Tongue (tissue), 2 donors: ENCODE data around the gene BSN. TPM values are rescaled to one million over a fixed set of nuclear protein-coding genes. Genes with fewer than 3 reads are reported as not detected.
A peak's percentile ranks its signal among the peaks of the same experiment; 100 is the strongest.
"Not testable (repeated sequence)": the region's sequence is repeated elsewhere in the genome, so short reads cannot be mapped to it uniquely, and the experiment has no call there.

ENCODE experiments used
- DNase-seq: peaks from one replicate; pipeline ENCODE4 v3.0.0-alpha.2; 2015
- total RNA-seq: library from RNA; depleted of rRNA; stranded (reverse); fragments of >200 nt; gene quantifications from one replicate; pipeline ENCODE4 v1.2.3, GENCODE V29; 2014

Gene BSN
- total RNA-seq, 1 donor from 2014 or later = 0.82 TPM

DNA sequence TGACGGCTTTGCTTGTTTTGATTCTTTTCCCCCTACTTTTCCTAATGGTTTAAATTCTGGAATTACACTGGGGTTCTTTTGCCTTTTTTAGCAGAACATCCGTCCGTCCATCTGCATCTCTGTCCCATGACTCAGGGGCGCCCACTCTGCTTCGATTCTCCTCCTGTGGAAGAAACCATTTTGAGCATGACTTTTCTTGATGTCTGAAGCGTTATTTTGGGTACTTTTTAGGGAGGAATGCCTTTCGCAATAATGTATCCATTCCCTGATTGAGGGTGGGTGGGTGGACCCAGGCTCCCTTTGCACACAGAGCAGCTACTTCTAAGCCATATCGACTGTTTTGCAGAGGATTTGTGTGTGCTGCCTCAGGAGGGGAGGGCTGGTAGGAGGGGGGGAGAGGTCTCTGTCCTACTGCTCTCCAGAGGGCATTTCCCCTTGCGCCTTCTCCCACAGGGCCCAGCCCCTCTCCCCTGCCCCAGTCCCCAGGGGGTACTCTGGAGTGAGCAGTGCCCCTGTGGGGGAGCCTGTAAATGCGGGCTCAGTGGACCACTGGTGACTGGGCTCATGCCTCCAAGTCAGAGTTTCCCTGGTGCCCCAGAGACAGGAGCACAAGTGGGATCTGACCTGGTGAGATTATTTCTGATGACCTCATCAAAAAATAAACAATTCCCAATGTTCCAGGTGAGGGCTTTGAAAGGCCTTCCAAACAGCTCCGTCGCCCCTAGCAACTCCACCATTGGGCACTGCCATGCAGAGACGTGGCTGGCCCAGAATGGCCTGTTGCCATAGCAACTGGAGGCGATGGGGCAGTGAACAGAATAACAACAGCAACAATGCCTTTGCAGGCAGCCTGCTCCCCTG lies 19.5 kb upstream of the BSN start:
- peak; percentile 37 for DNase-seq

DNA sequence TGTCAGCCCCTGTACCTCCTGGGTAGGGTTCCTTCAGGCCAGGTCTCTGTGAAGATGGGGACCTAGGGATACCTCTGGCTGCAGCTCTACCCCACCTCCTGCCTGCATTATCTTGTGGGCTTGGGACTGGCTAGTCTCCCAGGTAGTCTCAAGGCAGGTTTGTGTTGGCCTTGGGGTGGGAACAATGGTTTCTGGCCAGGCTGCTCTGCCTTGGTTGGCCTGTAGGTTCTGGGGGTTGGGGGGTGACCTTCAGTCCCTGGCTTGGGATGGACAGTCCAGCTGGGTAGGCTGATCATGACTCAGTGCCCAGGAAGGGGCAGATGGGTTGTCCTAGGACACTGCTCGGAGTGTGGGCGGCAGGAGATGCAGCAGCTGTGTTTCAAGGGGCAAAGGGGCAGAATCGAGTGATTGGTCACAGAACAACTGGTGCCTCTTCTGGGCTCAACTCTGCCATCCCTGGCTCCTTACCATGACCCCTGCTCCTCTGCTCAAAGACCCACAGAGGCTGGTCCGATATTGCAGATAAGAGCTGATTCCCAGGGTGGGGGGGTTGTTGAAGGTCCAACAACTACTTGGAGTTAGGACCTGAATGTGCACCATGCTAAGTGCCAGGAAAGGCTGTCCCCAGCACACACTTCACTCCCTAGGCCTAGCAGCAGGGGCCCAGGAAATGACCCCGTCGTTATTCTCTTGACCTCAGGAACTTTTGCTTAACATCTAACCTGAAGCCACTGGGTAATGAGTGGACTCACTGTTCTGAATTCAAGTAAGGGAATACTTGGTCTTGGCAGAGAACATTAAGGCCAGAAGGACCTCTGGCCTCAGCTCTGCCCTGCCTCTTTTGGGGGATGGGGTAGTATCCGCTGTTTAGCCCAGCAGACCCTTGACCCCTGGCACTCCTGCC lies 18.1 kb upstream of the BSN start:
- no peak for DNase-seq

DNA sequence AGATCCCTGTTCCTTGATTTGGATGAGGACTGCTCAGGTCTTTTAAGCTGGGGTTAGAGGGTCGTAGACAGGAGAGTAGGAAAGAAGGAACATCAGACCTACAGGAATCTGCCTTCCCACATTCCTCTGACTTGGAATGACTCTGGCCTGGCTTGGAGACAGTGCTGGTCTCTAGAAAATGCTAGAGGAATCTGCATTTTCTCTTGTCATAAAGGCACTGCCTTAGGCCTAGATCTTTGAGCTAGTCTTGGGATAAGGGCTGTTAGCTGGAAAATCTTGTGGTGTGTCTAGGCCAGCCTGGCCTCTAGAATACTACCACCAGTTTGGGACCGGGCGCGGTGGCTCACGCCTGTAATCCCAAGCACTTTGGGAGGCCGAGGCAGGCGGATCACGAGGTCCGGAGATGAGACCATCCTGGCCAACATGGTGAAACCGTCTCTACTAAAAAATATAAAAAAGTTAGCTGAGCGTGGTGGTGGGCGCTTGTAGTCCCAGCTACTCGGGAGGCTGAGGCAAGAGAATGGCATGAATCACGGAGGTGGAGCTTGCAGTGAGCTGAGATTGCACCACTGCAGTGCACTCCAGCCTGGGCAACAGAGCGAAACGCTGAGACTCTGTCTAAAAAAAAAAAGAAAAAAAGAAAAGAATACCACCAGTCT lies 17.3 kb upstream of the BSN start:
- DNase-seq = no peak

DNA sequence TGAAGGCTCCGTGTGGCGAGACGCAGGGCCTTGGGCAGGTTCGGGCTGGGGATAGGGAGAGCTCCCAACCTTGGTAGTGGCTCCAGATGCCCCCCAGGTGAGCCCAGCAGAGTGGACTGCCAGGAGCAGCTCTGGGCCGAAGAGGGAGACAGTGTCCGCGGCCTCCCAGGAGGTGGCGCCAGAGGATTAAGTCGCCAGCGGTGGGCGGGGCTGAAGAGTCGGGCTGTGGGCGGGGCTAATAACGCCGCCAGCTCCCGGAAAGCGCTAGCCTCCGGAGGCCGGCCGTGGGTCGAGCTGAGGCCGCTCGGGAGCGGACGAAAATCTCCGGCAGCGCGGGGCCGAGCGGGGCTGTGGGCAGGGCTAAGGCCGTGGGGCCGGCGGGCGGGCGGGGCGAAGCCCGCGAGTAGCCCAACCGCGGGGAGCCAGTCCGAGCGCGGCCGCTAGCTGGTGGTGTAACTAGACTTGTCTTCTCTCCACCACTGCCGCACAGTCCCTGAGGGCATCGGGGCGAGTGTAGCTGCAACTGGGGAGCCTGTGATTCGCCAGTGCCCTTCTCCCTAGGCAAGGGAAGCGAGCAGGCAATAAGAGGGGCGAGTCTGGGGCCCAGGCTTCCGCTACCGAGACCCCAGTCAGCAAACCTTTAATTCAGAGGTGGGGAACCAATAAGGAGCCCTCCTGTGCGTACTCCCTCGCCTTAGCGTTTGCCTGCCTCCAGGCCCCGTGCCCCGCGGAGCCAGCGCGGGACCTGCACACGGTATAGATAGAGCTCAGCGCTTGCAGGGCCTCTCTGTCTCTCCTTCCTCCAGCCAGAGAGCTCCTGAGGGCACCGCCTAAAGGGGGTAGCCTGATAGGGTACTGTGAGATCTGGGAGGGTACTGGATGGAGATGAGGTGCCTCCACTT lies 14.4 kb upstream of the BSN start:
- peak; percentile 97 for DNase-seq

DNA sequence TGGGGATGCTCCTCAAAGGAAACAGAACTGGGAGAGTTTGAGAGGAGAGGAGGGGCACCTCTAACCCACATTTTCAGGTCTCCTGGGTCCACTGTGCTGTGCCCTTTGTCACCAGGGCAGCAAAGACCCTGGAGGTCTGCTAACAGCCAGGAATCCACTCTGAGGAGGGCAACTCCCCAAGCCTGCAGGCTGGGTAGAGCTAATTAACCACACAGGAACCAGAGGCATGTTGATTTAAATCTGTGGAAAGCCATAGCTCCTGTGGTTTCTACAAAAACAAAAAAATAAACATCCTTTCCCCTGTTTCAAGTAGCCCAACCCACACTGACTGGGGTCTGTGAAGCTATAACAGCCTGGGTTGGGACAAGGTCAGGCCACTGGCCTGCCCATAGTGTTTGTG lies 2.2 kb upstream of the BSN start:
- DNase-seq = no peak

DNA sequence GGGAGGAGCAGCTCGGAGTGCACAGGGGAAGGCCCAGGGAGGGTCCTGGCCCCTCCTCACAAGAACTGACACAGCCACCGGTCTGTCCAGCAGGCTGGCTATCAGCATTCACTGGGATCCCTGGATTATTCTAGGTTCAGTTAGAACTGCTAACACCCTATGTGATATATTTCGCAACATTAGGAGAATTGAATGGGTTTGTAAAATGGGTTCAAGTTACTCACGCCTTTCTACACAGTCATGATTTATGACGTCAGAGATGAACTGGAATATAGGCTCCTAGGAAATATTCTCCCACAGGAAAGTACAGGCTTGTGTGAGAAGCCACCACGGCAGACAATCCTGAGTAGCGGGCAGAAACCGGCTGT lies 969 bp upstream of the BSN start:
- DNase-seq = no peak

DNA sequence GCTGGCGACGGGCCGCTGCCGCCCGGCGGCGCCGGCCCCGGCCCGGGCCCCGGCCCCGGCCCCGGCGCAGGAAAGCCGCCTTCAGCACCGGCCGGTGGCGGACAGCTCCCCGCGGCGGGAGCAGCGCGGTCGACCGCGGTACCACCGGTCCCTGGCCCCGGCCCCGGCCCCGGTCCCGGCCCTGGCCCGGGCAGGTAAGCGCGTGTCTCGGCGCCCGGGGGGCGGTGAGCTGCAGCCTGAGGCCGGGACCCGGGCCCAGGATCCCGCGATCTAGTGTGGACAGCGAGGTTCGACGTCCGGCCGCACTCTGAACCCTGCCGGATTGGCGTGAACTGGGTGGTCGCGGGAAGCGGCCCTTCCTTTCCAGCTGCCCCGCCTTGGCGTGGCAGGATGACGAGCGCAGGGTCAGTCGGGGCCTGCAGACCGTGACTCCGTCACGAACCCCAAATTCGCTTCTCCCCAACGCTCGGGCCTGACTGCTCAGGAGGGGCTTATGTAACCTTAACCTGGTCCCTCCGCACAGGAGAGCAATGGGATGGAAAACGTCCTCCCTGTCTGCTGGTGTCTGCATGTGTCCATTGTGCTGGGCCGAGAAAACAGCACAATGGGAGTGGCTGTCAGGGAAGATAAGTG lies 472 bp downstream of the BSN start:
- no peak for DNase-seq

DNA sequence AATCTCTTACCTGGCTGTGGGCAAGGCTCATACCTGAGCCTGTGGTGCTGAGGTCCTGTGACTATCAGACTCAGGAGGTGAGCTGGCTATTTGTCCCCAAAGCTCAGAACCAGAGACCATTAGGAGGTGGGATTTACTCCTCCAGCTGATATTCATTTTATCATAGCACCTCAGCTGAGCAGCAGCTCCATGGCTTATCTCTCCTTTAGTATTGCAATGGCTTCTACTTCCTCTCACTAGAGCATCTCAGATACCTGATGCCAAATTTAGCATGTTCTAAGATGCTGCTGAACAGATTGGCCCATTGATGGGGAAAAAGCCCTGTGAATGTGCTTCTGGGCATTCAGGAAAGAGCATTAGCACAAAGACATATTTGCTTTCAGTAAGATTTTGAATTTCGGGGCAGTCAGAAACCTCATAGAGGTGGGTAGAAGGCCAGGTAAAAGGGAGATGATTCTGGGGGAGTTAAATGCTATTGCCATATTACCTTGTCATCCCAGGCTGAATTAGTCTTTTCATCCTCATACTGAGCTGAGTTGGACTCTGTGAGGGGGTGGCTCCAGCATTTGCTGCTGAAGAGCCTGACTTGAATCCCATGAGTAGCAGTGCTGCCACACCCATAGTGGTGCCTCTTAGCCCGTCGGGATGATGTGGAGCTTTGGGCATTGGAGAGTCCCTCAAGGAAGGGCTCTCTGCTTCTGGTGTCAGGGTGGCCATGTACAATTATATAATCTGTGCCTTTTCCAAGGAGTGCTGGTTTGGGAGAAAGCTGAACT lies 2.4 kb downstream of the BSN start:
- no peak for DNase-seq

DNA sequence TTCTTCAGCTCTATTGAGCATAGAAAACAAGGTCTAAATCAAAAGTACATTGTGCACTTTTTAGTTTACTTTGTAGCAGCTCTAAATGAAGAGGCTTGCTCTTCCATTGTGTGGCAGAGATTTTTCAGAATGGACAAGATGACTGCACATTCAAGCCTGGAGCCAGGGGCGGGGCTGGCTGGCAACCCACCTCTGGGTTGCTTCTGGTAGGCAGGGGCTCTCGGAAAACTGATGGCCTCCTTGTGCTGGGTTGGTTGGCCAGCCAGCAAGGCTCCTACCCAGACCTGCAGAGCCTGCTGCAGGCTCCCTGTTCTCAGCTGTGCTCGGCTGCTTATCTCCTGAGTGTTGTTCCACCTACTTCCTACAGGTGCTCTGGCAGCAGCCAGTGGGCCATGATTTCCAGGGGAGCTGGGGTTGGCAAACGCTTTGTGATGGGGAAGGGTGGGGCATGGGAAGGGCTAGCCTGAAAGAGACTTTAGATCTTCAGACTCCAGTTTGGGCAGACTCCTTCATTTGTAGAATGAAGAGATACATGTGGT lies 8.8 kb downstream of the BSN start:
- DNase-seq = no peak

DNA sequence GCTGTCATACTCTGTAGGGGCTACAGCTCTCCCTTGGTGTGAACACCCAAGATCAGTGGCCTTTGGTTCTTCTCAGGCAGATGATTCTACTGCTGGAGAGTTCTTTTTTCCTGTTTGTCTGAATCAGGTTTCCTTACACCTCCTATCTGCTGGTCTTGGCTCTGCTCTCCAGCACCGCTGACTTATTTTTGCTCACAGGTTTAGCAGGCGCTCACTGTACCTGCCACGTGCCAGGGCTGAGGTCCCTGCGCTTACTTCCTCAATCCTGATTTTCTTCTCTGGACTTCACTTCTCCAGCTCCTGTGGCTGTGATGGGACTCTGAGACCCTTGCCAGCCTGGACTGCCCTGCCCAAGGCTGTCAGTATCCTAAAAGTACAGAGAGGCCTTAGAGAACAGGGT lies 9.5 kb downstream of the BSN start:
- DNase-seq = no peak

DNA sequence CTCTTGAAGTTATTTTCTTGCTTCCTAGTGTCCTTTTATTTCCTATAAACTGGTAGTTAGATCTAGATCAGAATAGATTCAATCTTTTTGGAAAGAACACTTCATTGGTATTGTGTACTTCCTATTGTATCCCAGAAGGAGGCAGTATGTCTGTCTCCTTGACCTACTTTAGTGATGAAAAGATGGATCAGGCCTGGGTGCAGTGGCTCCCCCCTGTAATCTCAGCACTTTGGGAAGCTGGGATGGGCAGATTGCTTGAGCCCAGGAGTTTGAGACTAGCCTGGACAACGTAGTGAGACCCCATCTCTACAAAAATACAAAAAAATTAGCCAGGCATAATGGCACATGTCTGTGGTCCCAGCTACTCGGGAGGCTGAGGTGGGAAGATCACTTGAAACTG lies 12.0 kb downstream of the BSN start:
- DNase-seq = no peak

DNA sequence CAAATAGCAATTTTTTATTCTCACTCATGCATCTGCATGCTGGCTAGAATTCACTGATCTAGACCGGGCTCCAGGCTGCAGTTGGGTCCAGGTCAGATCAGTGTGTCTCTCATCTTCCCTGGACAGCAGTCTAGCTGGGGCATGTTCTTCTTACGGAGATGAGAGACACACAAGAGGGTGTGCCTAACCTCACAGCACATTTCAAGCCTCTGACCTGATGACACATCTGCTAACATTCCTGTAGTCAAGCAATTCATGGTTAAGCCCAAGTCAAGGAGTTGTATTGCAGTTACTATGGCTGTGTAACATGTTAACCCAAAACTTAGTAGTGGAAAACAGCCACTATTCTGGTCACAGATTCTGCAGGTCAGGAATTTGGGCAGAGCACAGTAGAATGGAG lies 13.1 kb downstream of the BSN start:
- no peak for DNase-seq

DNA sequence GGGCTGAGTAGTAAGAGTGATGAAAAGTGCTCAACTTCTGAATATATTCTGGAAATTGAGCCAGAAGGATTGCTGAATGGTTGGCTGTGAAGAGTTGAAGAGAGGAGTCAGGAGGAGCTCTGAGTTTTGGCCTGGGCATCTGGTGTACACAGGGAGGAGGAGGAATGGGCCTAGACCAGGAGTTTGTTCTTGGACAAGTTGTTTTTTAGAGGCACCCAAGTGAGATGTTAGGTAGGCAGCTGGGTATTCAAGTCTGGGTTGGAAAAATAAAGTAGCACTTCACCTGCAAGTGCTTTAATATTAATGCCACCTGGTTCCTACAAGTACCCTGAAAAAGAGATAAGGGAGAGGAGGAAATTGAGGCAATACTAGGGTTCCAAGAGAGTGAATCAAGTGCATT lies 14.7 kb downstream of the BSN start:
- no peak for DNase-seq

DNA sequence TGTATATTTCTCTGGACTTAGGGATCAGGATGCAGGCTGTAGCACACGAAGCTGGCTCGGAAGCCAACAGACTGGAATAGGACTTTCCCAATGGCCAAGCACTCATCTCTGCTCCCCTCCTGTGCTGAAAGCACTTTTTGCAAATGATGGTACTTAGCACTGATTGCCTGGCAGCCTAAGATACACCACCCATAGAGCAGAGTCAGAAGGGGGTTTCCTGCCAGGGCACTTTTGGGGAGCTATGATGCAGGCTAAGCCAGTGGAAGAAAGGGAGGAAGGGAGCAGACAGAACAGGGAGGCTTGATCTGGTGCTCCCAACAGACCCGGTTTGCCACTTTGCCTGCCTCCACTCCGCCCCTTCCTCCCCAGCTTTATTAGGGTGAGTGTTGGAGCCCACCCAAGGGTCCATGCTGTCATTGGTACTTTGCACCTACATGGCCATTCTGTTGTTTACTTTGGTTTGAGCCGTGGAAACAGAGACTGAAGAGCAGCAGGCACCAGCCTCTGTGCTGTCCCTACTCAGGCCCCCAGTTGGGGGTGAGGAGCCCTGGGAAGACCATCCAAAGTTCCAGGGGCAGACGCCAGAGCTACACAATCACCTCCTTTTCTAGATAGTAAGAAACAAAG lies 15.9 kb downstream of the BSN start:
- no peak for DNase-seq

DNA sequence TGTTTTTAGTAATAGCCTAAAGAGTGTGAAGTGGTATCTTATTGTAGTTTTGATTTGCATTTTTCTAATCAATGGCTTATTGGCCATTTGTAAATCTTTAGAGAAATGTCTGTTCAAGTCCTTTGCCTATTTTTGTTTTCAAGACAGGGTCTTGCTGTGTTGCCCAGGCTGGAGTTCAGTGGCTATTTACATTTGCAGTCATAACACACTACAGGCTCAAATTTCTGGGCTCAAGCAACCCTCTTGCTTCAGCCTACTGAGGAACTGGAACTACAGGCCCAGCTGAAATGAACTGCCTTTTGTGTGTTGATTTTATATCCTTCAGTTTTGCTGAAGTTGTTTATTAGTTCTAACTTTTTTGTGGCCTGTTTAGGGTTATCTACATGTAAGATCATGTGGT lies 27.9 kb downstream of the BSN start:
- DNase-seq = no peak

DNA sequence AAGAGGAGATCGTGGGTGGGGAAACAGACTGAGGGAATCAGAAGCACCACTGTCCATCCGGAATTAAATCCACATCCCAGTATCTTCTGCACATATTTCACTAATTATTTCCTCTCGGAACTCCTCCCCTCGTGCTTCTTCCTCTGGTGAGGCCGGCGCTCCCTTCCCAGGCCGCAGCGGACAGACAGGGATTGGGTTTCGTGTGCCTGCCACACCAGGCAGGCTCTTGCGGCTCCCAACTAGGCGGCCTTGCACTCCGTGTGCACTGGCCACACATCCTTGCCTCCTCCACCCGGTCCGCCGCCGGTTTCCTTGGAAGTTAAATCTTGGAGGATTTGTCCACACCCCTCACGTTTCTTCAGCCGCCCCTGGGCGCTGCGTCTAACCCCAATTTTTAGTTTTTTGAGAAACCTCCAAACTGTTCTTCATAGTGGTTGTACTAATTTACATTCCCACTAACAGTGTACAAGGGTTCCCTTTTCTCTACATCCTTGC lies 31.0 kb downstream of the BSN start:
- not testable (repeated sequence) for DNase-seq

DNA sequence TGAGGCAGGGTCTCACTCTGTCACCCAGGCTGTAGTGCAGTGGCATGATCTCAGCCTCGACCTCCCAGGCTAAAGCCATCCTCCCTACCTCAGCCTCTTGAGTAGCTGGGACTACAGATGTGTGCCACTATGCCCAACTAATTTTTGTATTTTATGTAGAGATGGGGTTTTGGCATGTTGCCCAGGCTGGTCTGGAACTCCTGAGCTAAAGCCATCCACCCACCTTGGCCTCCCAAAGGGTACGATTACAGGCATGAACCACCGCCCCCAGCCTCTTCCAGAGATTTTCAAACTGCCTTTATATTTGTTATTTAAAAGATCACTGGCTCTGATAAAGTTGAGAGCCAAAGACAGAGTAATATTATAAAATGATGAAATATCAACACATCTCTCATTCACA lies 37.3 kb downstream of the BSN start:
- DNase-seq = no peak

DNA sequence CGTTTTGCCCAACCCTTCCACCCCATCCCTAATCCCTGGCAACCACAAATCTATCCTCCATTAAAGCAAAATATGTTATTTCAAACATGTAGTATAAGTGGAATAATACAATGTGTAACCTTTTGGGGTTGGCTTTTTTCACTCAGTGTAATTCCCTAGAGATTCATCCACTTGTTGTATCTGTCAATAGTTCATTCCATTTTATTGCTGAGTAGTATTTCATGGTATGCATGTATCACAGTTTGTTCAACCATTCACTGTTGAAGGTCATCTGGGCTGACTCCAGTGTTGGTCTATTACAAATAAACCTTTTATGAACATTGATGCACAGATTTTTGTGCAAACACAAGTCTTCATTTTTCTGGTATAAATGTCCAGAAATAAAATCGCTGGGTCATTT lies 38.8 kb downstream of the BSN start:
- DNase-seq = no peak

DNA sequence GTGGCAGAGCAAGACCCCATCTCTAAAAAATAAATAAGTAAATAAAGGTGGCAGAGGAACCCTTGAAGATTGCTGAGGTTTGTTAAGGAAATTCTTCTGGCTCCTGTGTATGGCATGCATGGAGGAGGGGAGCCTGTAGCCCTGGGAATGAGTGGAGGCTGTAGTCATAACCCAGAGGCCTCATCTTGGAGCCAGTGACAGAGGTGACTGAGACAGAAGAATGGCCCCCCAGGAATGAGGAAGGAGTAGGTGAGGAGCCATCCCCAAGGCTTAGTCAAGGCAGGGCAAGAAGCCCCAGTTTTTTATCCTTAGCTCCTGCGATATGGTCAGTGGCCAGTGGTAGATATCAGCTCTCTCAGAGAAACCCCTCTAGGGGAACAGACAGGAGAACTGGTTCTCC lies 46.5 kb downstream of the BSN start:
- no peak for DNase-seq
